ENCODE results near the gene SAP30BP.

Gene SAP30BP

GRCh38 chr17:75673487-75673886 is 6.3 kb downstream of the SAP30BP start:
- no peak overlapping the region for H3K27ac Mint-ChIP-seq
- H3K4me1 Mint-ChIP-seq (ENCODE audit: low read depth) = peaks cover 1% of the 10 kb centered on the region
- H3K4me3 Mint-ChIP-seq = no peak overlapping the region
- no peaks in the 10 kb centered on the region for H3K27me3 Mint-ChIP-seq
- H3K9me3 Mint-ChIP-seq = no peaks in the 10 kb centered on the region
- intact Hi-C loops (cut with micrococcal nuclease) = no loop called here
- peaks cover 69% of the 10 kb centered on the region for H3K36me3 Mint-ChIP-seq (ENCODE audit: low read depth)

GRCh38 chr17:75676461-75676860 is 9.3 kb downstream of the SAP30BP start:
- Mint-ChIP-seq H3K27me3 (no peaks in the 10 kb centered on the region), H3K27ac (no peak overlapping the region), H3K4me1 (ENCODE audit: low read depth) (peaks cover 6% of the 10 kb centered on the region), H3K4me3 (no peak overlapping the region), H3K36me3 (ENCODE audit: low read depth) (peaks cover 69% of the 10 kb centered on the region), H3K9me3 (no peaks in the 10 kb centered on the region)
- intact Hi-C loops (cut with micrococcal nuclease) = no loop called here

DNA sequence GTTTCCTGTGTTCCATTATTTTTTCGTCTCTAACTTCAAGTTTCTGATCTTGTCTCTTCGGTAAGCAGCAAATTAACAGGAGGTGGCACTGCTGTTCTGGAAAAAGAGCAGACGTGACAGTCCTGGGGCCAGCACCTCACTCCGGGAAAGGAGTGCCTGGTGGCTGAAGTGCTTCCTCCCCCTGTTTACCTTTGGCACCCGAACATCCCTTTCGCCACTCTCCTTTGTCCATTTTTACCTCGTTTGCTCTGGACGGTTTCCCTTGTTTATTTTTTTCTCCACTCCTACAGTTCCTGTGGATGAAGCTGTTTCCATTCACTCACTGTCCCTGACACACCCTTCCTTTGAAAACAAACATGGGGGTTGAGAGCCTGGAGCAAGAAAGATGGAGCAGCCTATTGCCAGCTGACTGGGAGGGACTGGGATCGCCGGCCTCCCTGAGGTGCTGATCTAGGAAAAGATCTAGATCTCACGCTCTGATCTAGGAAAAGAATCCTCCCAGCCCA is 12.6 kb downstream of the SAP30BP start:
- peaks cover 49% of the 10 kb centered on the region for H3K36me3 Mint-ChIP-seq (ENCODE audit: low read depth)
- no peaks in the 10 kb centered on the region for H3K27me3 Mint-ChIP-seq
- H3K9me3 Mint-ChIP-seq = no peaks in the 10 kb centered on the region
- intact Hi-C loops (cut with micrococcal nuclease) = no loop called here
- H3K27ac Mint-ChIP-seq = no peak overlapping the region
- no peak overlapping the region for H3K4me3 Mint-ChIP-seq
- H3K4me1 Mint-ChIP-seq (ENCODE audit: low read depth) = peaks cover 21% of the 10 kb centered on the region

DNA sequence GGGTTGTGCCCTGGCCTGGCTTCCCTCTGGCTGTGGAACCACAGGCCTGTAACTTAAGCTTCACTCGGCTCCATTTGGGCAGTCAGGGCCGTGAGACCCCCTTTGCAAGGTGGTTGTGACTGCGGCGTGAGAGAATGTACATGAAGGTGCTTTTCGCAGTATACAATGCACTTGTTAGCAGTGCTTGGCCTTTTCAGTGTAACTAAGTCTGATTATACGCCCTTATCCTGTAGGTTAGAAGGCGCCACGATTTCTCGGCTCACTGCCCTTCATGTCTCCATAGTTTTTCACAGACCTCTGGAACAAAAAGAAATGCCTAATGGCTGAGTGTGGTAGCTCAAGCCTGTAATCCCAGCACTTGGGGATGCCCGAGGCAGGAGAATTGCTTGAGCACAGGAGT is 13.3 kb downstream of the SAP30BP start:
- Mint-ChIP-seq H3K27ac (no peak overlapping the region), H3K27me3 (no peaks in the 10 kb centered on the region), H3K4me3 (no peak overlapping the region), H3K9me3 (no peaks in the 10 kb centered on the region), H3K4me1 (ENCODE audit: low read depth) (peaks cover 27% of the 10 kb centered on the region), H3K36me3 (ENCODE audit: low read depth) (peaks cover 56% of the 10 kb centered on the region)
- intact Hi-C loops (cut with micrococcal nuclease) = no loop called here

DNA sequence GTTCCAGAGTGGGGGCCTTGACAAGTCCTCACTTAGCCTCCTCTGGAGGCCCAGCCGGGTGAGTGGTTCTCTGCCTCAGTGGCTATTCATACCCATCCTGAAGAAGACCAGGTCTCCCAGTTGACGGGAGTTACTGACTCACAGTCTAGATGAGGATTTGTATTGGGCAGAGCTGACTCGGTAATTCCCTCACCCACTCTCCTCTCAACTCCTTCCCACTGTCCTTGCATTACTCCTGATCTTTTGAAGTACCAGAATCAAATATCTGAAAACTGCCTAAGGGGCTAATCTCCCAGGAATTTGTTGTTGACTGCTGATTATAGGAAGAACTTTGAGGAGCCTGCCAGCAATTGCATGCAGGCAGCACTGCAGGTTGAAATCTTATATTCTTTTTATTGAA is 14.2 kb downstream of the SAP30BP start:
- H3K4me1 Mint-ChIP-seq (ENCODE audit: low read depth) = peaks cover 36% of the 10 kb centered on the region
- no peak overlapping the region for H3K27ac Mint-ChIP-seq
- H3K9me3 Mint-ChIP-seq = no peaks in the 10 kb centered on the region
- H3K4me3 Mint-ChIP-seq = no peak overlapping the region
- no peaks in the 10 kb centered on the region for H3K27me3 Mint-ChIP-seq
- intact Hi-C loops (cut with micrococcal nuclease) = no loop called here
- H3K36me3 Mint-ChIP-seq (ENCODE audit: low read depth) = peaks cover 56% of the 10 kb centered on the region

DNA sequence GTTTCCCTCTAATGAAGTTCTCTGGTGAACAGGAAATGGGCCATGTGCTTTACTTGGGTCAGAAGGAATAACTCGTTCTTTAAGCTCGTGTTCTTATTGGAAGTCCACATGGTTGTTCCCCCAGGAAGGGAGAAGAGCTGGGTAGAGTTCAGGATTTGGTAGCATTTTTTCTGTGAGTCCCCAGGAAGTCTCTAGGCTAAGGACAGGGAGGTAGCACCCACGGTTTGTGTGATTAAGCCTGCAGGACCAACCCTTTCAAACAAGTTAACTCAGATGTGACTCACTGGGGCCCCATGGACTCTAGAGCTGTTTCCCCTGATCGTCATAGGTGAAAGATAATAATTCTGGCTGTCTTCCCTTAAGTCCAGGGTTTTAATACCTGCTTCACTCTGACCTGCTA is 16.4 kb downstream of the SAP30BP start:
- Mint-ChIP-seq H3K4me3 (no peak overlapping the region), H3K4me1 (ENCODE audit: low read depth) (peaks cover 56% of the 10 kb centered on the region), H3K27me3 (no peaks in the 10 kb centered on the region), H3K9me3 (no peaks in the 10 kb centered on the region), H3K36me3 (ENCODE audit: low read depth) (peaks cover 50% of the 10 kb centered on the region), H3K27ac (no peak overlapping the region)
- intact Hi-C loops (cut with micrococcal nuclease) = no loop called here

- Mint-ChIP-seq H3K4me3 (no peak overlapping the region), H3K9me3 (no peaks in the 10 kb centered on the region), H3K36me3 (ENCODE audit: low read depth) (peaks cover 43% of the 10 kb centered on the region), H3K4me1 (ENCODE audit: low read depth) (peaks cover 62% of the 10 kb centered on the region), H3K27me3 (no peaks in the 10 kb centered on the region), H3K27ac (no peak overlapping the region)
- intact Hi-C loops (cut with micrococcal nuclease) = no loop called here
These were observed 17.1 kb downstream of the SAP30BP start for GRCh38 chr17:75684249-75684648.

- no peak overlapping the region for H3K27ac Mint-ChIP-seq
- H3K4me3 Mint-ChIP-seq = no peak overlapping the region
- intact Hi-C loops (cut with micrococcal nuclease) = no loop called here
- H3K27me3 Mint-ChIP-seq = no peaks in the 10 kb centered on the region
- peaks cover 64% of the 10 kb centered on the region for H3K4me1 Mint-ChIP-seq (ENCODE audit: low read depth)
- H3K36me3 Mint-ChIP-seq (ENCODE audit: low read depth) = peaks cover 37% of the 10 kb centered on the region
- H3K9me3 Mint-ChIP-seq = no peaks in the 10 kb centered on the region
These were observed 17.8 kb downstream of the SAP30BP start for GRCh38 chr17:75684924-75685323.

GRCh38 chr17:75685499-75685898 is 18.4 kb downstream of the SAP30BP start:
- intact Hi-C loops (cut with micrococcal nuclease) = no loop called here
- H3K36me3 Mint-ChIP-seq (ENCODE audit: low read depth) = peaks cover 34% of the 10 kb centered on the region
- peak overlapping the region; percentile 56 for H3K27ac Mint-ChIP-seq
- H3K9me3 Mint-ChIP-seq = no peaks in the 10 kb centered on the region
- H3K4me1 Mint-ChIP-seq (ENCODE audit: low read depth) = peaks cover 67% of the 10 kb centered on the region
- H3K27me3 Mint-ChIP-seq = no peaks in the 10 kb centered on the region
- H3K4me3 Mint-ChIP-seq = no peak overlapping the region

- no peaks in the 10 kb centered on the region for H3K9me3 Mint-ChIP-seq
- H3K36me3 Mint-ChIP-seq (ENCODE audit: low read depth) = peaks cover 50% of the 10 kb centered on the region
- intact Hi-C loops (cut with micrococcal nuclease) = no loop called here
- peak overlapping the region; percentile 88 for H3K27ac Mint-ChIP-seq
- no peaks in the 10 kb centered on the region for H3K27me3 Mint-ChIP-seq
- H3K4me3 Mint-ChIP-seq = peak overlapping the region; percentile 66
- peaks cover 79% of the 10 kb centered on the region for H3K4me1 Mint-ChIP-seq (ENCODE audit: low read depth)
These were observed 21.2 kb downstream of the SAP30BP start for GRCh38 chr17:75688209-75688825.

DNA sequence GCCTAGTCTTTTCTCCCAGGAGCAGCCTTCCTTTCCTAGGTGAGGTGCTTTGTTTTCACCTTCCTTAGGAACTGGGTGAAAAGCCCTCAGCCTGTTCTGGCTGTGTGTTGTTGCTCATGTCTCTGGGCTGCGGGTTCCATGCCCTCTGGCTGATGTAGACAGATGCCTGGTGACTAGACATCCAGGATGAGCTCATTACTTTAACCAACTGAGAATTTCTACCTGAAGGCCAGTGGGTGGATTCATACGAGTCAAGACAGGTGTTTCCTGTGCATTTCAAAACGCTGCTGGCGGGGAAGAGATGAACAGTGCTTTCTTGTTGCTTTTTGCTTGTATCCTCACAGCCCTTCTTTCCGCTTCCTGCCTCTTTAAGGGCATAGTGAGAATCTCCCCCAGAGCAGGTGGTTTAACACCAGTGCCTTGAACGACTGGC is 22.3 kb downstream of the SAP30BP start:
- intact Hi-C loops (cut with micrococcal nuclease) = no loop called here
- Mint-ChIP-seq H3K9me3 (no peaks in the 10 kb centered on the region), H3K27me3 (no peaks in the 10 kb centered on the region), H3K27ac (peak overlapping the region; percentile 88), H3K36me3 (ENCODE audit: low read depth) (peaks cover 61% of the 10 kb centered on the region), H3K4me3 (no peak overlapping the region), H3K4me1 (ENCODE audit: low read depth) (peaks cover 68% of the 10 kb centered on the region)

DNA sequence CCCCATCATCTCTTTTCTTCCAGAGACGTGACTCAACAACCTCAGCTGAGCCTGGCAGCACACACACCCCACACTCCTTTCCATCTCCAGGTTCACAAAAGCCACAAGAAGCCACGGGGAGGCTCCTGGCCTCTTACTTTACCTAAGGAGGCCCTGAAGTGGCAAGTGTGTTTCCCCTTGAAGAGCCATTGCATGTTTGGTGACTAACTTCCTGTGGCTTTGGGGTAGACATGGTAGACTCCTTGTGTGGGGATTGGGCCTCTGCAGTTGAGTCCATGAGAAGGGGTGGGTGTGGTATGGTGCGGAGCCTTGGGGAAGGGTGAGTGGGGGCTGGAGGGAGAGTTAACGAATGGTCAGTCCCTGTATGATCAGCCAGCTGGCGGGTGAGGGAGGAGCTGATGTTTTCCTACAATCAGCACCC is 24.2 kb downstream of the SAP30BP start:
- Mint-ChIP-seq H3K4me3 (no peak overlapping the region), H3K36me3 (ENCODE audit: low read depth) (peaks cover 69% of the 10 kb centered on the region), H3K9me3 (no peaks in the 10 kb centered on the region), H3K27me3 (no peaks in the 10 kb centered on the region), H3K27ac (peak overlapping the region; percentile 88), H3K4me1 (ENCODE audit: low read depth) (peaks cover 58% of the 10 kb centered on the region)
- intact Hi-C loops (cut with micrococcal nuclease) = no loop called here

- Mint-ChIP-seq H3K4me3 (no peak overlapping the region), H3K9me3 (no peaks in the 10 kb centered on the region), H3K4me1 (ENCODE audit: low read depth) (peaks cover 53% of the 10 kb centered on the region), H3K27me3 (no peaks in the 10 kb centered on the region), H3K36me3 (ENCODE audit: low read depth) (peaks cover 75% of the 10 kb centered on the region), H3K27ac (peak overlapping the region; percentile 88)
- intact Hi-C loops (cut with micrococcal nuclease) = no loop called here
These were observed 24.9 kb downstream of the SAP30BP start for GRCh38 chr17:75691801-75692626.

DNA sequence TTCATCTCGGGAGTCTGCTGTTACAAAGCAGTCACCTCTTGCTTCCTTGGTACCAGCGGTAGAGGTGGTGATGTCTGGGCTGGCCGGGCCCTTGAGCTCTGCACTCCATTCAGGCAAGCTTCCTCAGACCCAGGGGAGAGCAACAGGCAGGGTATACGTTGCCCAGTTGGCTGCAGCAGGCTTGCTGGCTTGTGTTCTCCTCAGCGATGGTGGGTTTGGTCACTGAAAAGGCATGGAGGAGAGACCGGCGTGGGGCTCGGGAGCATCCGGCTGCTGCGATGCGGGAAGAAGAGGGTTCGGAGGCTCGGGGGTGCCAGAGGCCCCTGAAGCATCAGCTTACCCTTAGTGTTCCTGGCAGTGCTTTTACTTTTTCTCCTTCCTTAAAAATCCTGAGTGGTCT is 25.8 kb downstream of the SAP30BP start:
- Mint-ChIP-seq H3K27ac (no peak overlapping the region), H3K4me3 (no peak overlapping the region), H3K4me1 (ENCODE audit: low read depth) (peaks cover 45% of the 10 kb centered on the region), H3K9me3 (no peaks in the 10 kb centered on the region), H3K36me3 (ENCODE audit: low read depth) (peaks cover 79% of the 10 kb centered on the region), H3K27me3 (no peaks in the 10 kb centered on the region)
- intact Hi-C loops (cut with micrococcal nuclease) = no loop called here

Measured in dendritic cell treated with granulocyte-macrophage colony-stimulating factor and Interleukin-4, amounts not matched to agents 40 ng/mL and 50 ng/mL, for 4 days (primary cell).